ENCODE results near the gene FBXO38. TPM values are rescaled to one million over a fixed set of nuclear protein-coding genes. Genes with fewer than 3 reads are reported as not detected.

Gene FBXO38
- total RNA-seq, 4 donors from 2014 or later, result 29.4 to 81.3 (median 48.7) TPM

- no peak for TF ChIP-seq CTCF (IDR thresholded peaks at IDR 0.05)
- intact Hi-C loops (cut with DNase I; ENCODE audit: low total_unique reads), result no loop called here
- Histone ChIP-seq H3K4me3 (no peak overlapping the region), H3K36me3 (peaks cover 0 to 3% of the 10 kb centered on the region in 2 donors), H3K27ac (no peak overlapping the region), H3K27me3 (no peaks in the 10 kb centered on the region), H3K4me1 (no peaks in the 10 kb centered on the region), H3K9me3 (peaks cover 0 to 4% of the 10 kb centered on the region in 2 donors)
- no peak for DNase-seq
These were observed 19.4 kb upstream of the FBXO38 start for GRCh38 chr5:148364343-148364742.

- H3K4me1 ChIP-seq, result no peaks in the 10 kb centered on the region
- peaks cover 0 to 4% of the 10 kb centered on the region in 2 donors for H3K9me3 ChIP-seq
- intact Hi-C loops (cut with DNase I; ENCODE audit: low total_unique reads), result no loop called here
- H3K4me3 ChIP-seq, result no peak overlapping the region
- no peak overlapping the region for H3K27ac ChIP-seq
- no peak for TF ChIP-seq CTCF (IDR thresholded peaks at IDR 0.05)
- no peak for DNase-seq
- H3K27me3 ChIP-seq, result no peaks in the 10 kb centered on the region
- peaks cover 0 to 3% of the 10 kb centered on the region in 2 donors for H3K36me3 ChIP-seq
These were observed 15.5 kb upstream of the FBXO38 start for GRCh38 chr5:148368299-148368698.

GRCh38 chr5:148372166-148372725 is 11.5 kb upstream of the FBXO38 start:
- Histone ChIP-seq H3K27me3 (no peaks in the 10 kb centered on the region), H3K9me3 (peaks cover 0 to 4% of the 10 kb centered on the region in 2 donors), H3K36me3 (no peaks in the 10 kb centered on the region), H3K4me3 (no peak overlapping the region), H3K27ac (no peak overlapping the region), H3K4me1 (no peaks in the 10 kb centered on the region)
- intact Hi-C loops (cut with DNase I; ENCODE audit: low total_unique reads), result no loop called here
- no peak for TF ChIP-seq POLR2A (IDR thresholded peaks at IDR 0.05)
- TF ChIP-seq CTCF (IDR thresholded peaks at IDR 0.05), result no peak
- DNase-seq, result no peak

GRCh38 chr5:148372893-148373292 is 10.9 kb upstream of the FBXO38 start:
- no peak for DNase-seq
- TF ChIP-seq POLR2A (IDR thresholded peaks at IDR 0.05) (no peak), CTCF (IDR thresholded peaks at IDR 0.05) (no peak)
- Histone ChIP-seq H3K4me1 (no peaks in the 10 kb centered on the region), H3K27ac (no peak overlapping the region), H3K27me3 (no peaks in the 10 kb centered on the region), H3K4me3 (no peak overlapping the region), H3K9me3 (peaks cover 0 to 4% of the 10 kb centered on the region in 2 donors), H3K36me3 (no peaks in the 10 kb centered on the region)
- intact Hi-C loops (cut with DNase I; ENCODE audit: low total_unique reads), result no loop called here

- peak; percentile 25 to 53 (median 34) for TF ChIP-seq CTCF (IDR thresholded peaks at IDR 0.05)
- TF ChIP-seq POLR2A (IDR thresholded peaks at IDR 0.05), result no peak
- DNase-seq, result peak in 1 of 2 donors; percentile 7
- H3K27ac ChIP-seq, result no peak overlapping the region
- H3K4me1 ChIP-seq, result no peaks in the 10 kb centered on the region
- no peak overlapping the region for H3K4me3 ChIP-seq
- intact Hi-C loops (cut with DNase I; ENCODE audit: low total_unique reads), result no loop called here
- H3K9me3 ChIP-seq, result no peaks in the 10 kb centered on the region
- no peaks in the 10 kb centered on the region for H3K27me3 ChIP-seq
- no peaks in the 10 kb centered on the region for H3K36me3 ChIP-seq
These were observed 8.9 kb upstream of the FBXO38 start for GRCh38 chr5:148374690-148375360.
